Measurements from ENCODE around the gene DAPK2.
A peak's percentile ranks its signal among the peaks of the same experiment; 100 is the strongest.

The DAPK2 gene

GRCh38 chr15:63892794-63893441, 153.4 kb downstream of the DAPK2 start:
- no peak for DNase-seq (ENCODE audit: low spot score)

- DNase-seq (ENCODE audit: low spot score): no peak
Observed at GRCh38 chr15:63891768-63892133, 154.5 kb downstream of the DAPK2 start.

GRCh38 chr15:63891079-63891767, 155.1 kb downstream of the DAPK2 start:
- DNase-seq (ENCODE audit: low spot score): peak; percentile 92

GRCh38 chr15:63890617-63891016, 155.7 kb downstream of the DAPK2 start:
- no peak for DNase-seq (ENCODE audit: low spot score)

- no peak for DNase-seq (ENCODE audit: low spot score)
Observed at GRCh38 chr15:63889831-63890230, 156.5 kb downstream of the DAPK2 start.

GRCh38 chr15:63888823-63889222, 157.5 kb downstream of the DAPK2 start:
- DNase-seq (ENCODE audit: low spot score): peak; percentile 24

GRCh38 chr15:63888146-63888545, 158.1 kb downstream of the DAPK2 start:
- DNase-seq (ENCODE audit: low spot score): no peak

- no peak for DNase-seq (ENCODE audit: low spot score)
Observed at GRCh38 chr15:63887630-63888029, 158.7 kb downstream of the DAPK2 start.

- no peak for DNase-seq (ENCODE audit: low spot score)
Observed at GRCh38 chr15:63884953-63885352, 161.3 kb downstream of the DAPK2 start.

- DNase-seq (ENCODE audit: low spot score): no peak
Observed at GRCh38 chr15:63881431-63881830, 164.9 kb downstream of the DAPK2 start.

GRCh38 chr15:63880744-63881143, 165.5 kb downstream of the DAPK2 start:
- no peak for DNase-seq (ENCODE audit: low spot score)

- DNase-seq (ENCODE audit: low spot score): no peak
Observed at GRCh38 chr15:63879995-63880394, 166.3 kb downstream of the DAPK2 start.

GRCh38 chr15:63879211-63879610, 167.1 kb downstream of the DAPK2 start:
- DNase-seq (ENCODE audit: low spot score): no peak

- peak; percentile 32 for DNase-seq (ENCODE audit: low spot score)
Observed at GRCh38 chr15:63877713-63878271, 168.5 kb downstream of the DAPK2 start.

GRCh38 chr15:63876085-63876662, 170.1 kb downstream of the DAPK2 start:
- DNase-seq (ENCODE audit: low spot score): no peak

GRCh38 chr15:63874616-63875015, 171.7 kb downstream of the DAPK2 start:
- DNase-seq (ENCODE audit: low spot score): no peak

GRCh38 chr15:63872759-63873510, 173.3 kb downstream of the DAPK2 start:
- no peak for DNase-seq (ENCODE audit: low spot score)

- DNase-seq (ENCODE audit: low spot score): no peak
Observed at GRCh38 chr15:63870487-63871209, 175.6 kb downstream of the DAPK2 start.

- no peak for DNase-seq (ENCODE audit: low spot score)
Observed at GRCh38 chr15:63870043-63870394, 176.3 kb downstream of the DAPK2 start.

- peak; percentile 46 for DNase-seq (ENCODE audit: low spot score)
Observed at GRCh38 chr15:63869371-63870042, 176.8 kb downstream of the DAPK2 start.

- no peak for DNase-seq (ENCODE audit: low spot score)
Observed at GRCh38 chr15:63864186-63864585, 182.1 kb downstream of the DAPK2 start.

All from hematopoietic multipotent progenitor cell treated with erythropoietin and hydrocortisone succinate and interleukin-3 and kit ligand, for 17 days (in vitro differentiated cells).